Measurements from ENCODE around the gene FBXL5.

FBXL5 gene

GRCh38 chr4:15694431-15694830 lies 39.3 kb upstream of the FBXL5 start:
- H3K18ac ChIP-seq (ENCODE audit: low read depth in 1 of 2, low read length in 2 of 2), result no peak overlapping the region
- H3K9me3 ChIP-seq (ENCODE audit: control insufficient read depth, low read length), result no peaks in the 10 kb centered on the region
- peaks cover 6% of the 10 kb centered on the region for H3K4me1 ChIP-seq (ENCODE audit: control insufficient read depth, insufficient read depth, low read depth, low read length)
- no peak overlapping the region for H2BK5ac ChIP-seq (ENCODE audit: low read depth, low read length, poor library complexity, severe bottlenecking)
- no peaks in the 10 kb centered on the region for H3K27me3 ChIP-seq (ENCODE audit: control insufficient read depth in 1 of 2, insufficient read depth in 1 of 2, low read length in 2 of 2)
- H3K79me1 ChIP-seq (replicated peaks; ENCODE audit: low read length, poor library complexity, severe bottlenecking), result peaks cover 3% of the 10 kb centered on the region
- no peak overlapping the region for H4K91ac ChIP-seq (ENCODE audit: low read length)
- DNase-seq, result no peak
- no peak overlapping the region for H2BK12ac ChIP-seq (ENCODE audit: low read length in 2 of 2)
- H3K36me3 ChIP-seq (ENCODE audit: control insufficient read depth in 1 of 2, insufficient read depth in 2 of 2, low read depth in 1 of 2, low read length in 2 of 2), result peaks cover 0 to under 1% of the 10 kb centered on the region in 2 experiments
- no peak overlapping the region for H2BK15ac ChIP-seq (ENCODE audit: low read depth, poor library complexity, severe bottlenecking)
- peak overlapping the region; percentile 95 for H3K27ac ChIP-seq (ENCODE audit: low read length, poor library complexity, severe bottlenecking)
- no peak overlapping the region for H3K23ac ChIP-seq (ENCODE audit: low read length in 2 of 2)
- no peak overlapping the region for H4K8ac ChIP-seq (ENCODE audit: low read length)
- H3K9ac ChIP-seq (ENCODE audit: low read length), result no peak overlapping the region
- no peak overlapping the region for H2BK120ac ChIP-seq (ENCODE audit: low read depth, low read length)
- H3K4ac ChIP-seq (ENCODE audit: low read depth in 1 of 2, low read length in 2 of 2), result no peak overlapping the region
- no peak overlapping the region for H3K4me2 ChIP-seq (ENCODE audit: low read length, poor library complexity, severe bottlenecking)
- H2AK5ac ChIP-seq (ENCODE audit: low read length, severe bottlenecking), result no peak overlapping the region
- 100% methylated on average over 1 of the region's 4 CpGs for WGBS
- H3K14ac ChIP-seq (ENCODE audit: low read length in 2 of 2), result no peak overlapping the region
- no peak overlapping the region for H2AFZ ChIP-seq (ENCODE audit: low read depth, low read length)
- H3K4me3 ChIP-seq (ENCODE audit: insufficient read depth in 1 of 2, low read depth in 1 of 2, low read length in 2 of 2), result no peak overlapping the region

- 59% methylated on average over 2 of the region's 2 CpGs for WGBS
These were observed 37.4 kb upstream of the FBXL5 start for GRCh38 chr4:15692602-15693001.

GRCh38 chr4:15691346-15692135 lies 36.4 kb upstream of the FBXL5 start:
- peak; percentile 97 for DNase-seq
- Histone ChIP-seq H3K23ac (ENCODE audit: low read length in 2 of 2) (no peak overlapping the region), H2BK12ac (ENCODE audit: low read length in 2 of 2) (peak overlapping the region; percentile 90 to 91), H3K36me3 (ENCODE audit: control insufficient read depth in 1 of 2, insufficient read depth in 2 of 2, low read depth in 1 of 2, low read length in 2 of 2) (peaks cover 3 to 16% of the 10 kb centered on the region in 2 experiments), H4K91ac (ENCODE audit: low read length) (peak overlapping the region; percentile 74), H3K4me3 (ENCODE audit: insufficient read depth in 1 of 2, low read depth in 1 of 2, low read length in 2 of 2) (peak overlapping the region in 1 of 2 experiments; percentile 41), H2BK15ac (ENCODE audit: low read depth, poor library complexity, severe bottlenecking) (no peak overlapping the region), H3K4ac (ENCODE audit: low read depth in 1 of 2, low read length in 2 of 2) (peak overlapping the region in 1 of 2 experiments; percentile 42), H3K18ac (ENCODE audit: low read depth in 1 of 2, low read length in 2 of 2) (peak overlapping the region in 1 of 2 experiments; percentile 77), H3K4me2 (ENCODE audit: low read length, poor library complexity, severe bottlenecking) (no peak overlapping the region), H4K8ac (ENCODE audit: low read length) (no peak overlapping the region), H3K4me1 (ENCODE audit: control insufficient read depth, insufficient read depth, low read depth, low read length) (peaks cover 7% of the 10 kb centered on the region), H3K79me1 (replicated peaks; ENCODE audit: low read length, poor library complexity, severe bottlenecking) (peaks cover 3% of the 10 kb centered on the region), H3K27ac (ENCODE audit: low read length, poor library complexity, severe bottlenecking) (peak overlapping the region; percentile 98), H3K9me3 (ENCODE audit: control insufficient read depth, low read length) (no peaks in the 10 kb centered on the region), H2AK5ac (ENCODE audit: low read length, severe bottlenecking) (peak overlapping the region; percentile 100), H2BK120ac (ENCODE audit: low read depth, low read length) (peak overlapping the region; percentile 62), H3K9ac (ENCODE audit: low read length) (peak overlapping the region; percentile 75), H3K14ac (ENCODE audit: low read length in 2 of 2) (no peak overlapping the region), H3K27me3 (ENCODE audit: control insufficient read depth in 1 of 2, insufficient read depth in 1 of 2, low read length in 2 of 2) (no peaks in the 10 kb centered on the region), H2AFZ (ENCODE audit: low read depth, low read length) (no peak overlapping the region), H2BK5ac (ENCODE audit: low read depth, low read length, poor library complexity, severe bottlenecking) (peak overlapping the region; percentile 95)
- WGBS, result 28% methylated on average over 1 of the region's 3 CpGs

More at GRCh38 chr4:15692602-15693001, 37.4 kb upstream of the FBXL5 start:
- Histone ChIP-seq H3K4ac (ENCODE audit: low read depth in 1 of 2, low read length in 2 of 2) (no peak overlapping the region), H3K9me3 (ENCODE audit: control insufficient read depth, low read length) (no peaks in the 10 kb centered on the region), H3K18ac (ENCODE audit: low read depth in 1 of 2, low read length in 2 of 2) (no peak overlapping the region), H3K9ac (ENCODE audit: low read length) (peak overlapping the region; percentile 75), H3K27ac (ENCODE audit: low read length, poor library complexity, severe bottlenecking) (peak overlapping the region; percentile 17), H2BK5ac (ENCODE audit: low read depth, low read length, poor library complexity, severe bottlenecking) (no peak overlapping the region), H4K91ac (ENCODE audit: low read length) (no peak overlapping the region), H3K4me2 (ENCODE audit: low read length, poor library complexity, severe bottlenecking) (no peak overlapping the region), H2AFZ (ENCODE audit: low read depth, low read length) (no peak overlapping the region), H4K8ac (ENCODE audit: low read length) (no peak overlapping the region), H2BK12ac (ENCODE audit: low read length in 2 of 2) (no peak overlapping the region), H3K4me1 (ENCODE audit: control insufficient read depth, insufficient read depth, low read depth, low read length) (peaks cover 7% of the 10 kb centered on the region), H2BK120ac (ENCODE audit: low read depth, low read length) (no peak overlapping the region), H3K4me3 (ENCODE audit: insufficient read depth in 1 of 2, low read depth in 1 of 2, low read length in 2 of 2) (no peak overlapping the region), H2BK15ac (ENCODE audit: low read depth, poor library complexity, severe bottlenecking) (no peak overlapping the region), H3K23ac (ENCODE audit: low read length in 2 of 2) (no peak overlapping the region), H3K27me3 (ENCODE audit: control insufficient read depth in 1 of 2, insufficient read depth in 1 of 2, low read length in 2 of 2) (no peaks in the 10 kb centered on the region), H3K36me3 (ENCODE audit: control insufficient read depth in 1 of 2, insufficient read depth in 2 of 2, low read depth in 1 of 2, low read length in 2 of 2) (peaks cover 3 to 5% of the 10 kb centered on the region in 2 experiments), H3K14ac (ENCODE audit: low read length in 2 of 2) (no peak overlapping the region), H3K79me1 (replicated peaks; ENCODE audit: low read length, poor library complexity, severe bottlenecking) (peaks cover 3% of the 10 kb centered on the region), H2AK5ac (ENCODE audit: low read length, severe bottlenecking) (peak overlapping the region; percentile 61)
- no peak for DNase-seq

- Histone ChIP-seq H3K9ac (ENCODE audit: low read length) (peak overlapping the region; percentile 75), H4K91ac (ENCODE audit: low read length) (no peak overlapping the region), H3K4me1 (ENCODE audit: control insufficient read depth, insufficient read depth, low read depth, low read length) (peaks cover 4% of the 10 kb centered on the region), H3K14ac (ENCODE audit: low read length in 2 of 2) (no peak overlapping the region), H3K36me3 (ENCODE audit: control insufficient read depth in 1 of 2, insufficient read depth in 2 of 2, low read depth in 1 of 2, low read length in 2 of 2) (peaks cover 3 to 29% of the 10 kb centered on the region in 2 experiments), H3K23ac (ENCODE audit: low read length in 2 of 2) (no peak overlapping the region), H3K4me2 (ENCODE audit: low read length, poor library complexity, severe bottlenecking) (no peak overlapping the region), H2BK15ac (ENCODE audit: low read depth, poor library complexity, severe bottlenecking) (no peak overlapping the region), H3K4me3 (ENCODE audit: insufficient read depth in 1 of 2, low read depth in 1 of 2, low read length in 2 of 2) (no peak overlapping the region), H2AK5ac (ENCODE audit: low read length, severe bottlenecking) (peak overlapping the region; percentile 85), H2BK120ac (ENCODE audit: low read depth, low read length) (no peak overlapping the region), H2BK12ac (ENCODE audit: low read length in 2 of 2) (no peak overlapping the region), H2AFZ (ENCODE audit: low read depth, low read length) (no peak overlapping the region), H3K27me3 (ENCODE audit: control insufficient read depth in 1 of 2, insufficient read depth in 1 of 2, low read length in 2 of 2) (no peaks in the 10 kb centered on the region), H4K8ac (ENCODE audit: low read length) (no peak overlapping the region), H3K18ac (ENCODE audit: low read depth in 1 of 2, low read length in 2 of 2) (no peak overlapping the region), H3K9me3 (ENCODE audit: control insufficient read depth, low read length) (no peaks in the 10 kb centered on the region), H3K27ac (ENCODE audit: low read length, poor library complexity, severe bottlenecking) (peak overlapping the region; percentile 98), H3K4ac (ENCODE audit: low read depth in 1 of 2, low read length in 2 of 2) (no peak overlapping the region), H2BK5ac (ENCODE audit: low read depth, low read length, poor library complexity, severe bottlenecking) (peak overlapping the region; percentile 95), H3K79me1 (replicated peaks; ENCODE audit: low read length, poor library complexity, severe bottlenecking) (peaks cover 6% of the 10 kb centered on the region)
- peak; percentile 97 for DNase-seq
- WGBS, result 0% methylated on average over 5 of the region's 7 CpGs
These were observed 35.1 kb upstream of the FBXL5 start for GRCh38 chr4:15690020-15690809.

Data from mesenchymal stem cell (in vitro differentiated cells and primary cell).